Neural cell (in vitro differentiated cells): Measurements from ENCODE around the gene KLHDC3. TPM values are rescaled to one million over a fixed set of nuclear protein-coding genes. Genes with fewer than 3 reads are reported as not detected.

Experiments used
- H2AFZ ChIP-seq: fragments of 200-600, 300-800 bp; sonication (generic), shearing (Covaris generic); 2 replicates; pipeline ENCODE4 v1.6.0; 2014; ENCODE audit warnings: low read depth, mild to moderate bottlenecking, antibody characterized with exemption, low read length, moderate library complexity
- H3F3A ChIP-seq: fragments of 200-600 bp; shearing (Covaris generic); 2 replicates; pipeline ENCODE4 v1.6.1; 2016; ENCODE audit warnings: mild to moderate bottlenecking, moderate library complexity, mixed read lengths, antibody characterized with exemption, low read length; ENCODE audit not compliant: insufficient read depth, poor library complexity, severe bottlenecking
- H3K27ac ChIP-seq: fragments of 200-600, 300-800 bp; sonication (generic), shearing (Covaris generic); 2 replicates; pipeline ENCODE4 v1.5.1; 2014; ENCODE audit warnings: mild to moderate bottlenecking, low read length, moderate library complexity
- H3K27me3 ChIP-seq: fragments of 300-800, 200-600 bp; sonication (generic), shearing (Covaris generic); 2 replicates; pipeline ENCODE4 v1.6.0; 2014; ENCODE audit warnings: mild to moderate bottlenecking, low read depth, low read length, moderate library complexity; ENCODE audit not compliant: insufficient read depth
- H3K36me3 ChIP-seq: fragments of 300-800, 200-600 bp; sonication (generic), shearing (Covaris generic); 2 replicates; pipeline ENCODE4 v1.5.1; 2014; ENCODE audit warnings: mild to moderate bottlenecking, antibody characterized with exemption, low read length, moderate library complexity; ENCODE audit not compliant: insufficient read depth
- H3K4me2 ChIP-seq: fragments of 300-800, 200-600 bp; sonication (generic), shearing (Covaris generic); 2 replicates; pipeline ENCODE4 v1.6.0; 2014; ENCODE audit warnings: mild to moderate bottlenecking, low read length
- H3K4me3 ChIP-seq: fragments of 300-800, 200-600 bp; sonication (generic), shearing (Covaris generic); 2 replicates; pipeline ENCODE4 v1.5.1; 2014; ENCODE audit warnings: mild to moderate bottlenecking, low read length, moderate library complexity
- H3K79me2 ChIP-seq: fragments of 200-600 bp; shearing (Covaris generic); replicated peaks from 2 replicates; pipeline ENCODE4 v1.6.0; 2014; ENCODE audit warnings: mild to moderate bottlenecking, low read length, moderate library complexity; ENCODE audit not compliant: insufficient read depth
- H3K9ac ChIP-seq: fragments of 300-800, 200-600 bp; sonication (generic), shearing (Covaris generic); 2 replicates; pipeline ENCODE4 v1.6.1; 2016; ENCODE audit warnings: mild to moderate bottlenecking, low read length, mixed read lengths
- H3K9me2 ChIP-seq: fragments of 200-600 bp; shearing (Covaris generic); 2 replicates; pipeline ENCODE4 v1.6.1; 2016; ENCODE audit warnings: mild to moderate bottlenecking, low read length, mixed read lengths; ENCODE audit not compliant: insufficient read depth
- H3K9me3 ChIP-seq: fragments of 200-600, 300-800 bp; sonication (generic), shearing (Covaris generic); 2 replicates; pipeline ENCODE4 v1.6.1; 2016; ENCODE audit warnings: mild to moderate bottlenecking, mixed run types, low read length, moderate library complexity, mixed read lengths
- H4K20me1 ChIP-seq: fragments of 200-600 bp; shearing (Covaris generic); 2 replicates; pipeline ENCODE4 v1.6.1; 2016; ENCODE audit warnings: mild to moderate bottlenecking, mixed run types; ENCODE audit not compliant: insufficient read depth
- EP300 ChIP-seq: fragments of 450-650 bp; conservative IDR thresholded peaks from 2 replicates; pipeline ENCODE4 v1.6.1; 2014; ENCODE audit warnings: antibody characterized with exemption, mild to moderate bottlenecking, moderate library complexity; ENCODE audit not compliant: poor library complexity, severe bottlenecking
- EZH2 ChIP-seq: fragments of 200-600, 300-800 bp; shearing (Covaris generic), sonication (generic); IDR thresholded peaks from 2 replicates; pipeline ENCODE4 v1.6.1; 2014; ENCODE audit warnings: antibody characterized with exemption, low read length, borderline replicate concordance, mild to moderate bottlenecking; ENCODE audit not compliant: insufficient read depth, poor library complexity, severe bottlenecking
- MXI1 ChIP-seq: fragments of 450-650 bp; conservative IDR thresholded peaks from 2 replicates; pipeline ENCODE4 v1.6.1; 2014; ENCODE audit warnings: antibody characterized with exemption, mild to moderate bottlenecking; ENCODE audit not compliant: poor library complexity, severe bottlenecking
- POLR2AphosphoS5 ChIP-seq: IDR thresholded peaks from 2 replicates; pipeline ENCODE4 v1.6.1; 2012
- RAD21 ChIP-seq: fragments of 450-650 bp; conservative IDR thresholded peaks from 2 replicates; pipeline ENCODE4 v1.6.1; 2014; ENCODE audit warnings: antibody characterized with exemption, mild to moderate bottlenecking, moderate library complexity
- SMC3 ChIP-seq: fragments of 450-650 bp; conservative IDR thresholded peaks from 2 replicates; pipeline ENCODE4 v1.6.1; 2014; ENCODE audit warnings: antibody characterized with exemption, mild to moderate bottlenecking, moderate library complexity; ENCODE audit not compliant: poor library complexity
- TAF1 ChIP-seq: IDR thresholded peaks from 2 replicates; pipeline ENCODE4 v1.6.1; 2012; ENCODE audit warnings: low read depth
- polyA plus RNA-seq: library from polyadenylated mRNA; depleted of rRNA; stranded (reverse); fragments of >200 nt; gene quantifications from 2 replicates; pipeline ENCODE4 v1.2.3, GENCODE V29; 2014
- TF ChIP-seq, protein P1 (sequence below): IDR thresholded peaks from 2 replicates; pipeline ENCODE4 v1.6.1; 2012; ENCODE audit warnings: borderline replicate concordance
- TF ChIP-seq, protein P2 (sequence below): fragments of 450-650 bp; IDR thresholded peaks from 2 replicates; pipeline ENCODE4 v1.5.1; 2014; ENCODE audit warnings: antibody characterized with exemption, mild to moderate bottlenecking, moderate library complexity; ENCODE audit not compliant: poor library complexity, severe bottlenecking

Gene KLHDC3
- polyA plus RNA-seq, 1 donor from 2014 or later: 232 TPM

GRCh38 chr6:42967228-42967627, 46.8 kb upstream of the KLHDC3 start:
- Histone ChIP-seq H3K27ac (no peak overlapping the region), H3K79me2 (no peaks in the 10 kb centered on the region), H3K9me3 (no peaks in the 10 kb centered on the region), H3F3A (no peaks in the 10 kb centered on the region), H3K4me2 (no peak overlapping the region), H3K27me3 (peaks cover under 1% of the 10 kb centered on the region), H3K9me2 (no peaks in the 10 kb centered on the region), H3K36me3 (no peaks in the 10 kb centered on the region), H2AFZ (no peak overlapping the region), H3K9ac (no peak overlapping the region), H4K20me1 (no peaks in the 10 kb centered on the region), H3K4me3 (no peak overlapping the region)
- TF ChIP-seq, protein P1, sequence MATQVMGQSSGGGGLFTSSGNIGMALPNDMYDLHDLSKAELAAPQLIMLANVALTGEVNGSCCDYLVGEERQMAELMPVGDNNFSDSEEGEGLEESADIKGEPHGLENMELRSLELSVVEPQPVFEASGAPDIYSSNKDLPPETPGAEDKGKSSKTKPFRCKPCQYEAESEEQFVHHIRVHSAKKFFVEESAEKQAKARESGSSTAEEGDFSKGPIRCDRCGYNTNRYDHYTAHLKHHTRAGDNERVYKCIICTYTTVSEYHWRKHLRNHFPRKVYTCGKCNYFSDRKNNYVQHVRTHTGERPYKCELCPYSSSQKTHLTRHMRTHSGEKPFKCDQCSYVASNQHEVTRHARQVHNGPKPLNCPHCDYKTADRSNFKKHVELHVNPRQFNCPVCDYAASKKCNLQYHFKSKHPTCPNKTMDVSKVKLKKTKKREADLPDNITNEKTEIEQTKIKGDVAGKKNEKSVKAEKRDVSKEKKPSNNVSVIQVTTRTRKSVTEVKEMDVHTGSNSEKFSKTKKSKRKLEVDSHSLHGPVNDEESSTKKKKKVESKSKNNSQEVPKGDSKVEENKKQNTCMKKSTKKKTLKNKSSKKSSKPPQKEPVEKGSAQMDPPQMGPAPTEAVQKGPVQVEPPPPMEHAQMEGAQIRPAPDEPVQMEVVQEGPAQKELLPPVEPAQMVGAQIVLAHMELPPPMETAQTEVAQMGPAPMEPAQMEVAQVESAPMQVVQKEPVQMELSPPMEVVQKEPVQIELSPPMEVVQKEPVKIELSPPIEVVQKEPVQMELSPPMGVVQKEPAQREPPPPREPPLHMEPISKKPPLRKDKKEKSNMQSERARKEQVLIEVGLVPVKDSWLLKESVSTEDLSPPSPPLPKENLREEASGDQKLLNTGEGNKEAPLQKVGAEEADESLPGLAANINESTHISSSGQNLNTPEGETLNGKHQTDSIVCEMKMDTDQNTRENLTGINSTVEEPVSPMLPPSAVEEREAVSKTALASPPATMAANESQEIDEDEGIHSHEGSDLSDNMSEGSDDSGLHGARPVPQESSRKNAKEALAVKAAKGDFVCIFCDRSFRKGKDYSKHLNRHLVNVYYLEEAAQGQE: no peak
- TF ChIP-seq EZH2 (no peak), EP300 (no peak), TAF1 (no peak), SMC3 (no peak)
- TF ChIP-seq, protein P2, sequence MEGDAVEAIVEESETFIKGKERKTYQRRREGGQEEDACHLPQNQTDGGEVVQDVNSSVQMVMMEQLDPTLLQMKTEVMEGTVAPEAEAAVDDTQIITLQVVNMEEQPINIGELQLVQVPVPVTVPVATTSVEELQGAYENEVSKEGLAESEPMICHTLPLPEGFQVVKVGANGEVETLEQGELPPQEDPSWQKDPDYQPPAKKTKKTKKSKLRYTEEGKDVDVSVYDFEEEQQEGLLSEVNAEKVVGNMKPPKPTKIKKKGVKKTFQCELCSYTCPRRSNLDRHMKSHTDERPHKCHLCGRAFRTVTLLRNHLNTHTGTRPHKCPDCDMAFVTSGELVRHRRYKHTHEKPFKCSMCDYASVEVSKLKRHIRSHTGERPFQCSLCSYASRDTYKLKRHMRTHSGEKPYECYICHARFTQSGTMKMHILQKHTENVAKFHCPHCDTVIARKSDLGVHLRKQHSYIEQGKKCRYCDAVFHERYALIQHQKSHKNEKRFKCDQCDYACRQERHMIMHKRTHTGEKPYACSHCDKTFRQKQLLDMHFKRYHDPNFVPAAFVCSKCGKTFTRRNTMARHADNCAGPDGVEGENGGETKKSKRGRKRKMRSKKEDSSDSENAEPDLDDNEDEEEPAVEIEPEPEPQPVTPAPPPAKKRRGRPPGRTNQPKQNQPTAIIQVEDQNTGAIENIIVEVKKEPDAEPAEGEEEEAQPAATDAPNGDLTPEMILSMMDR: no peak

DNA sequence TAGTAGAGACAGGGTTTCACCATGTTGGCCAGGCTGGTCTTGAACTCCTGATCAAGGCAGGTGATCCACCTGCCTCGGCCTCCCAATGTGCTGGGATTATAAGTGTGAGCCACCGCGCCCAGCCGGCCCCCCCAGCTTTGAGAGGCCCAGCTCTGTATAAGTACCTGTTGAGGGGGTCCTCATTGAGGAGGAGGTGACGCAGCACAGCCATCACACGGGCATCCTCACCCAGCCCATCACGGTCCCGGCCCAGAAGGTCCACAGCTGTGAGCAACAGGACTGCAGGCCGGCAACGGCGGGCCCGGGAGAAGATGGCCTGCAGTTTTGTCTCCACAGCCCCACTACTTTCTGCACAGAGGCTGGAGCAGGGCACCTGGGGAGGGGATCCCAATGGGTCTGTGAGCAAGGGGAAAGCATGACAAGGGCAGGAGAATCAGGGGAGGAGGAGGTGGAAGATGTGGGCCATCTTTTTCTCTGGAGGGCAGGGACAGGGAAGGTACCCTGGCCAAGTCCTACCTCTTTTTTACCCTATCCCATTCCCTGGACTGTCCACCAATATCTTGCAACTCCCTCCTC, 45.8 kb upstream of the KLHDC3 start:
- Histone ChIP-seq H3K9me3 (no peaks in the 10 kb centered on the region), H3K4me2 (no peak overlapping the region), H3K27me3 (no peaks in the 10 kb centered on the region), H3K4me3 (no peak overlapping the region), H3K9me2 (no peaks in the 10 kb centered on the region), H3F3A (no peaks in the 10 kb centered on the region), H3K9ac (no peak overlapping the region), H2AFZ (no peak overlapping the region), H4K20me1 (no peaks in the 10 kb centered on the region), H3K27ac (no peak overlapping the region), H3K36me3 (no peaks in the 10 kb centered on the region), H3K79me2 (no peaks in the 10 kb centered on the region)
- TF ChIP-seq EP300 (no peak), POLR2AphosphoS5 (no peak), EZH2 (no peak), RAD21 (no peak), SMC3 (no peak), TAF1 (no peak), MXI1 (no peak)
- TF ChIP-seq, protein P2: no peak
- TF ChIP-seq, protein P1: no peak
